ENCODE measurements around the gene PIK3R3. TPM values are rescaled to one million over a fixed set of nuclear protein-coding genes. Genes with fewer than 3 reads are reported as not detected.

Gene PIK3R3
- 11.4 and 12.4 TPM in 2 replicates for total RNA-seq (2021)
- long read RNA-seq, full-length matches to known transcripts = 19 of 65 reads
- long read RNA-seq, partial matches to known transcripts = 34 of 65 reads
- long read RNA-seq, other reads (novel, unspliced or antisense) = 12 of 65 reads

DNA sequence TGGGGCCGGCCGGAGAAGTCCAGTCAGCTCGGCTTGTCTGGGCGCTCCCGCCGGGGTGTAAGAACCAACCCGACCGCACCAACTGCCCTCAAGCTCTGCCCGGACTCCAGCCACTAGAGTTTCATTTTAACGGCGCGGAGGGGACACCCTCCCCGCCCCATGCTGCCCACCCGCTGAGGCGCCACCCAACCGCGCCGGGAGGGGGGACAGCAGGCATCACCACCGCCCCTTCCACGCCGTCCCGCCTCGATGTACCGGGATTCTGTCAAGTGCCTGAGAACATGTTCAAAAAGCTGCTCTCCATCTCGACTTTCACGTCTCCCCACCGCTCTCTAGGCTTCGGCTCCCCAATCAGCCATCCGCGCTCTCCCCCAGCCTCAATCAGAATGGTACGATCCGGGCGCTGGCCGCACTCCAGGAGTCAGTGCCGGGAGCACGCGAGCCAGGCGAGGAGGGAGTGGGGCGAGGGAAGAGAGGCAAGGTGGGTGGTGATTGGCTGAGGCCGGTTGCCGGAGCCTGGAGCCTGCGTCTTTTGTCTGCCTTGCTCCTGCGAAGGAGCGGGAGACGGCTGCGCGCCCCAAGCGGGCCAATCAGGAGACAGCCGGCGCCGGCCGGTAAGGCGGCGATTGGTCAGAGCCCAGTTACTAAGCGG, at the start of gene PIK3R3:
Gene PIK3R3, minus strand, starts transcription at position 101 of the 652 bp plus-strand sequence. CDS start 677 bp downstream, outside the sequence.
- no peak within 1 kb of the TSS for H2BK20ac ChIP-seq (ENCODE audit: low read depth, low read length, poor library complexity, severe bottlenecking)
- TF ChIP-seq, protein P1, sequence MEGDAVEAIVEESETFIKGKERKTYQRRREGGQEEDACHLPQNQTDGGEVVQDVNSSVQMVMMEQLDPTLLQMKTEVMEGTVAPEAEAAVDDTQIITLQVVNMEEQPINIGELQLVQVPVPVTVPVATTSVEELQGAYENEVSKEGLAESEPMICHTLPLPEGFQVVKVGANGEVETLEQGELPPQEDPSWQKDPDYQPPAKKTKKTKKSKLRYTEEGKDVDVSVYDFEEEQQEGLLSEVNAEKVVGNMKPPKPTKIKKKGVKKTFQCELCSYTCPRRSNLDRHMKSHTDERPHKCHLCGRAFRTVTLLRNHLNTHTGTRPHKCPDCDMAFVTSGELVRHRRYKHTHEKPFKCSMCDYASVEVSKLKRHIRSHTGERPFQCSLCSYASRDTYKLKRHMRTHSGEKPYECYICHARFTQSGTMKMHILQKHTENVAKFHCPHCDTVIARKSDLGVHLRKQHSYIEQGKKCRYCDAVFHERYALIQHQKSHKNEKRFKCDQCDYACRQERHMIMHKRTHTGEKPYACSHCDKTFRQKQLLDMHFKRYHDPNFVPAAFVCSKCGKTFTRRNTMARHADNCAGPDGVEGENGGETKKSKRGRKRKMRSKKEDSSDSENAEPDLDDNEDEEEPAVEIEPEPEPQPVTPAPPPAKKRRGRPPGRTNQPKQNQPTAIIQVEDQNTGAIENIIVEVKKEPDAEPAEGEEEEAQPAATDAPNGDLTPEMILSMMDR (conservative IDR thresholded peaks at IDR 0.05) = no peak

More for the DNA sequence above, at the start of gene PIK3R3:
- H3K9ac ChIP-seq (ENCODE audit: extremely low read depth, insufficient read length, low read length) = peak within 1 kb of the TSS; percentile 96
- no peak within 1 kb of the TSS for H3K23ac ChIP-seq (ENCODE audit: insufficient read length, low read depth, low read length)
- H4K20me1 ChIP-seq (ENCODE audit: control insufficient read depth, insufficient read depth, insufficient read length) = no peaks in the 10 kb centered on the region
- H3K27ac Mint-ChIP-seq = peak within 1 kb of the TSS; percentile 100
- peaks cover 15% of the 10 kb centered on the region for H3K23me2 ChIP-seq (ENCODE audit: insufficient read length, low read depth, low read length, poor library complexity, severe bottlenecking)
- H3K4me1 ChIP-seq (ENCODE audit: insufficient read depth, low read length) = peaks cover 6% of the 10 kb centered on the region; the same call in 1 of the 2 replicates
- no peaks in the 10 kb centered on the region for H3K9me3 ChIP-seq (ENCODE audit: control insufficient read depth, low read depth, low read length)
- no peaks in the 10 kb centered on the region for H3K79me1 ChIP-seq (ENCODE audit: insufficient read depth, low read depth, low read length, poor library complexity, severe bottlenecking)
- no peak within 1 kb of the TSS for H4K8ac ChIP-seq (replicated peaks; ENCODE audit: insufficient read length, low read depth, low read length)
- no peak within 1 kb of the TSS; the same call in 1 of the 2 replicates for H3K4ac ChIP-seq (ENCODE audit: low read depth, low read length)
- H2AFZ ChIP-seq (ENCODE audit: low read length) = no peak within 1 kb of the TSS
- H2BK12ac ChIP-seq (ENCODE audit: insufficient read length, low read depth, low read length) = peak within 1 kb of the TSS; percentile 99
- H3K27me3 ChIP-seq (ENCODE audit: insufficient read depth, low read length) = no peaks in the 10 kb centered on the region; the same call in 1 of the 2 replicates
- peak within 1 kb of the TSS; percentile 100 for H3K18ac ChIP-seq (ENCODE audit: insufficient read length, low read depth, low read length)
- H3K9me3 Mint-ChIP-seq = peaks cover 0 to 3% of the 10 kb centered on the region in 2 experiments; a peak in 1 of 5 replicates
- peak within 1 kb of the TSS; percentile 85 for H2BK5ac ChIP-seq (ENCODE audit: insufficient read length, low read length)
- no peak within 1 kb of the TSS for H2BK15ac ChIP-seq (ENCODE audit: low read depth, low read length)
- DNase-seq = peak; percentile 99
- H3K14ac ChIP-seq (ENCODE audit: insufficient read depth, low read length) = peak within 1 kb of the TSS; percentile 100
- H4K91ac ChIP-seq (ENCODE audit: insufficient read length, low read depth, low read length) = no peak within 1 kb of the TSS
- H2BK120ac ChIP-seq (ENCODE audit: low read depth, low read length, poor library complexity, severe bottlenecking) = no peak within 1 kb of the TSS
- no CpG with 5 or more reads among the region's 55 CpGs for WGBS (ENCODE audit: extremely low coverage, insufficient read length, low lambda C conversion rate)
- H3K79me2 ChIP-seq (ENCODE audit: insufficient read depth, low read length) = no peaks in the 10 kb centered on the region; the same call in 1 of the 2 replicates
- H3K27ac ChIP-seq (ENCODE audit: insufficient read length, low read depth, low read length) = peak within 1 kb of the TSS; percentile 92
- H3K4me2 ChIP-seq (ENCODE audit: insufficient read depth, insufficient read length, low read length) = peak within 1 kb of the TSS; percentile 95
- peak within 1 kb of the TSS; percentile 68 for H4K5ac ChIP-seq (ENCODE audit: insufficient read length, low read depth, low read length)
- H3K4me1 Mint-ChIP-seq = peaks cover 30 to 34% of the 10 kb centered on the region in 2 experiments
- H3K36me3 Mint-ChIP-seq (ENCODE audit: insufficient read depth in 1 of 3, low read depth in 3 of 3) = no peaks in the 10 kb centered on the region; a peak in 1 of 7 replicates
- no peak within 1 kb of the TSS for H3T11ph ChIP-seq (ENCODE audit: low read length)
- H3K4me3 Mint-ChIP-seq = peak within 1 kb of the TSS; percentile 75 to 90
- no peak within 1 kb of the TSS for H2AK5ac ChIP-seq (ENCODE audit: insufficient read length, low read length)
- peak within 1 kb of the TSS; percentile 18 for H3K56ac ChIP-seq (ENCODE audit: insufficient read length, low read depth, low read length)
- peaks cover 13% of the 10 kb centered on the region for H3K27me3 Mint-ChIP-seq (ENCODE audit: low read depth)

All from H9 (cell line).